Measurements from ENCODE around the gene RNU6-1.

The RNU6-1 gene

DNA sequence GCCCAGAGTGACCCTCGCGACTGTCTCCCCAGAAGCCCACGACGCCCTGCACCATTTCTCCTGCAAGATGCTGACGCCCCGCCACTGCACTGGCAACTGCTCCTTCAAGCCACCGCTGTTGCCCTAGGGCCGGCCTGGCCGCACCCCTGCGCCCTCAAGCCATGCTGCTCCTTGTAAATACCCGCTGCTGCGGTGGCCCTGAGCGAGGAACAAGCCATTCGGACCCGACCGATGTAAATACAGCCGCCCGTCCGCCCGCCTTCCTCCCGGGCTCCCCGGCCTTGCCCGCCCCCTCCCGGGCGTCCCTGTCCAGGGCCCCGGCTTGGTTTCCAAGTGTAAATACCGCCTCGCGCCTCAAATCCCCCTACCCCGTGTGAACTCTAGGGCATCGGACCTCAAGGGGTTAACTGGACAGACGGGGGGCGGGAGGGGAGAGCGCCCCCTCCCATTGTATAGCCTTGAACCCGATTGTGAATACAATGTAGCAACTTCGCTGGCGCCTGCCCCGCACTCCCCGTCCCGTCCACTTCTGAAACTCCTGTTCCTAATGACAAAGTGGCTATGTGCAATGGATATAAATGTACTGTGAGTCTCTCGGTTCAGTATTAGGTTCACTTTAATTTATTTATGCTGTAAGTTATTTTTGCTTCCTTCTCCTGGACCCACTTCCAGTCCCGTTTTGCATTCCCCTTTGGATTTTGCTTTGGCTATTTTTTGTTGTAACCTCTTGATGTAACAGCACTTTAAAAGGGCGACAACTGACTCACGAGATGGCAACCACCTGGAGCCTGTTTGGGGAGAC, 5.9 kb downstream of the RNU6-1 start:
- H3K9ac ChIP-seq (ENCODE audit: low read length): no peak overlapping the region
- no peak overlapping the region for H3K18ac ChIP-seq (ENCODE audit: low read length)
- no peak overlapping the region for H2AK5ac ChIP-seq (ENCODE audit: low read length)
- H3K14ac ChIP-seq (ENCODE audit: low read length): no peak overlapping the region
- no peak overlapping the region for H4K8ac ChIP-seq (ENCODE audit: low read depth, low read length)
- peak overlapping the region; percentile 51 for H3K4me3 ChIP-seq (ENCODE audit: low read depth, low read length)
- H3K4me2 ChIP-seq (ENCODE audit: low read length): peak overlapping the region; percentile 65
- peak overlapping the region; percentile 33 for H2AFZ ChIP-seq (ENCODE audit: insufficient read depth, low read length, poor library complexity)
- H4K12ac ChIP-seq (ENCODE audit: low read depth, low read length): no peak overlapping the region
- H3K4me1 ChIP-seq (ENCODE audit: control insufficient read depth in 1 of 2, insufficient read depth in 2 of 2, low read length in 2 of 2): peaks cover 10 to 20% of the 10 kb centered on the region in 2 experiments
- no CpG with 5 or more reads among the region's 44 CpGs for WGBS (ENCODE audit: extremely low coverage, insufficient coverage, insufficient read length)
- H3K27ac ChIP-seq (ENCODE audit: low read depth, low read length): no peak overlapping the region
- H3K79me1 ChIP-seq (ENCODE audit: low read length): no peaks in the 10 kb centered on the region
- no peaks in the 10 kb centered on the region for H3K36me3 ChIP-seq (ENCODE audit: control insufficient read depth in 1 of 2, insufficient read depth in 2 of 2, low read length in 2 of 2)
- no peak overlapping the region for H2BK5ac ChIP-seq (ENCODE audit: low read depth, low read length, poor library complexity)
- peaks cover 65% of the 10 kb centered on the region for H3K27me3 ChIP-seq (ENCODE audit: insufficient read depth, low read length)
- no peak overlapping the region for H4K91ac ChIP-seq (ENCODE audit: low read depth, low read length)
- H3K79me2 ChIP-seq (ENCODE audit: control insufficient read depth, insufficient read depth, low read length, poor library complexity): no peaks in the 10 kb centered on the region
- no peak overlapping the region for H2BK12ac ChIP-seq (ENCODE audit: low read length)
- no peak overlapping the region for H2BK120ac ChIP-seq (ENCODE audit: insufficient read depth, low read length, poor library complexity)
- DNase-seq: peak in 1 of 2 donors; percentile 43
- peaks cover 6% of the 10 kb centered on the region for H3K9me3 ChIP-seq (ENCODE audit: insufficient read depth, low read depth, low read length)
- H3K4ac ChIP-seq (ENCODE audit: low read depth, low read length): no peak overlapping the region
- H3K23ac ChIP-seq (ENCODE audit: low read length): no peak overlapping the region

DNA sequence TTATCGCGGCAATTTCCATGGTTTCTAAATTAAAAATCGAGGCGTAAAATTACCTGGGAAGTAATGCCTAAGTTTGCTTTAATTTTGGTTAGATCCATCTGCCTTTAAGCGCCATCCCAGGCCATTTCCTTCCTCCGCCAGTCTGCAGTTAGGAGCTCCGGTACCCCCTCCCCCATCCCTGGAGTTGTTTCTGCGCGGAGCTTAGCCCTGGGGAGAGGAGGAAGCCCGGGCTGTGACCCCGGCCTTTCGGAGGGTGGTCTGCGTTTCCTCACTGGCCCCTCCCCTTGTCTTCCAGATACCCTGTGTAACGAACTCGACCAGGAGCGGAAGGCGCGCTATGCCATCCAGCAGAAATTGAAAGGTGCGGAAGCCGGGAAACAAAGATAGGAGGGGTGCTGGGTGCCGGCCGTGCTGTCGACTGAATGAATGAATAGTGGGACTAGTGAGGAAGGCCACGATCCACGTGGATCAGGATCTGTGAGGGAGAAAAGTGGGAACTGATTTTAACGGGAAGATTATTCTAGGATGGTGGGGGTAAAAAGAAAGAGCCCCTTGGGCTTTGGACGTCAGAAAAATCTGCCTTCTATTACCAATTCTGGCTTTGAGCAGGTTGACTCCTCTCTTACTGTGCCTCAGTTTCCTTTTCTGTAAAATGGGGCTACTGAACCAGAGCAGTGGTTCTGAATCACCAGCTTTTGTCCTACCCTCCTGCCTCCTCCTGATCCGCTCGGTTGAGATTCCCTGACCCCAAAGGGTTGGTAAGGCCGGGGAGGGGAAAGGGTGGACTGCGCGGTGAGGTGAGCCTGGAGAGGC, 6.7 kb downstream of the RNU6-1 start:
- H3K9me3 ChIP-seq (ENCODE audit: insufficient read depth, low read depth, low read length): peaks cover 7% of the 10 kb centered on the region
- H3K9ac ChIP-seq (ENCODE audit: low read length): no peak overlapping the region
- H2BK12ac ChIP-seq (ENCODE audit: low read length): no peak overlapping the region
- H2AK5ac ChIP-seq (ENCODE audit: low read length): no peak overlapping the region
- no peaks in the 10 kb centered on the region for H3K79me2 ChIP-seq (ENCODE audit: control insufficient read depth, insufficient read depth, low read length, poor library complexity)
- no peak overlapping the region for H3K4ac ChIP-seq (ENCODE audit: low read depth, low read length)
- DNase-seq: no peak
- H3K4me1 ChIP-seq (ENCODE audit: control insufficient read depth in 1 of 2, insufficient read depth in 2 of 2, low read length in 2 of 2): peaks cover 6 to 22% of the 10 kb centered on the region in 2 experiments
- no peak overlapping the region for H3K18ac ChIP-seq (ENCODE audit: low read length)
- WGBS (ENCODE audit: extremely low coverage, insufficient coverage, insufficient read length): no CpG with 5 or more reads among the region's 32 CpGs
- peaks cover 73% of the 10 kb centered on the region for H3K27me3 ChIP-seq (ENCODE audit: insufficient read depth, low read length)
- no peak overlapping the region for H3K23ac ChIP-seq (ENCODE audit: low read length)
- H4K91ac ChIP-seq (ENCODE audit: low read depth, low read length): no peak overlapping the region
- H3K14ac ChIP-seq (ENCODE audit: low read length): no peak overlapping the region
- no peaks in the 10 kb centered on the region for H3K36me3 ChIP-seq (ENCODE audit: control insufficient read depth in 1 of 2, insufficient read depth in 2 of 2, low read length in 2 of 2)
- peak overlapping the region; percentile 65 for H3K4me2 ChIP-seq (ENCODE audit: low read length)
- no peaks in the 10 kb centered on the region for H3K79me1 ChIP-seq (ENCODE audit: low read length)
- no peak overlapping the region for H3K4me3 ChIP-seq (ENCODE audit: low read depth, low read length)
- H4K12ac ChIP-seq (ENCODE audit: low read depth, low read length): no peak overlapping the region
- no peak overlapping the region for H4K8ac ChIP-seq (ENCODE audit: low read depth, low read length)
- no peak overlapping the region for H2BK120ac ChIP-seq (ENCODE audit: insufficient read depth, low read length, poor library complexity)
- no peak overlapping the region for H3K27ac ChIP-seq (ENCODE audit: low read depth, low read length)
- no peak overlapping the region for H2BK5ac ChIP-seq (ENCODE audit: low read depth, low read length, poor library complexity)
- H2AFZ ChIP-seq (ENCODE audit: insufficient read depth, low read length, poor library complexity): peak overlapping the region; percentile 33

DNA sequence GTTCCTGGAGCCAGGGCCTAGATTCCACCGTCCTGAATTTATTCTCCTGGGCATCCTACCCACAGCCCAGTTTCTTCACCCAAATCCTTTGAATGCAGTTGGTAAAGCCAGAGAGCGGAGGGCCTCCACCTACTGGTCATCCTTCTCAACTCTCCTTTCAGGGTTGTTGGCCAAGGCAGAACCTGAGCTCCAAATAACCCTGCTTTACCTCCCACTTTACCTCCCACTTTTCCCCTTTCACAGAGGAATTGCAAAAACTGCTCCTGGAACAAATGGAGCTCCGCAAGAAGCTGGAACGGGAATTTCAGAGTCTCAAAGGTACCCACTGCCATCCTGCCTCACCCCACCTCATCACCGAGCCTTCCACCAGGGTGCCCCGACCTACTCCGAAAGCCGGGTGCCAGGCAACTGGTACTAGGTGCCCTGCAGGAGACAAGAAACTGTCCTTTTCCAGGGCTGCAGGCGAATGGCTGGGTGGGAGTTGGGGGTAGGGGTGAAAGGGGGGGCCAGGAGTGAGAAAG, 7.8 kb downstream of the RNU6-1 start:
- DNase-seq: peak; percentile 23 to 57
- H3K36me3 ChIP-seq (ENCODE audit: control insufficient read depth in 1 of 2, insufficient read depth in 2 of 2, low read length in 2 of 2): no peaks in the 10 kb centered on the region
- no peak overlapping the region for H2BK120ac ChIP-seq (ENCODE audit: insufficient read depth, low read length, poor library complexity)

DNA sequence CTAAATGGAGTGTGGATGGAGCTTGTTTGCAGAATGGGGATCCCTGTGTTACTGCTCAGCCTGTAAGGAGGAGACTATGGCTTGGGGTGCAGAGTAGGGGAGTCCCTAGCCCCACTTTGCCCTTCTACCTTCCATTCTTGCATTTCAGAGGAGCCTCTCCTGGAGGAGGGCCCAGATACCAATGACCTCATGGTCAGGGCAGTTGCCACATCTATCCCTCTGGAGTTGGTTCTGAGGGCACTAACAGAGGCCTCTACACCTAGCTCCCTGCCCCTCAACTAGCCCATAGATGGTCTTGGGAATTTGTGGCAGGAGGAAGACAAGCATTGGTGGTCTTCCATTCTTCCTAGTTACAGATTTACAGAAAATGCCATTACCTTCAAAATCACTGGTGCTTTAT, 8.5 kb downstream of the RNU6-1 start:
- Histone ChIP-seq H3K79me2 (ENCODE audit: control insufficient read depth, insufficient read depth, low read length, poor library complexity) (no peaks in the 10 kb centered on the region), H2BK120ac (ENCODE audit: insufficient read depth, low read length, poor library complexity) (no peak overlapping the region)

More for the DNA sequence above, 7.8 kb downstream of the RNU6-1 start:
- Histone ChIP-seq H3K4me1 (ENCODE audit: control insufficient read depth in 1 of 2, insufficient read depth in 2 of 2, low read length in 2 of 2) (peaks cover 8 to 22% of the 10 kb centered on the region in 2 experiments), H2AFZ (ENCODE audit: insufficient read depth, low read length, poor library complexity) (no peak overlapping the region), H3K79me1 (ENCODE audit: low read length) (no peaks in the 10 kb centered on the region), H3K4me3 (ENCODE audit: low read depth, low read length) (no peak overlapping the region), H3K27ac (ENCODE audit: low read depth, low read length) (no peak overlapping the region), H3K27me3 (ENCODE audit: insufficient read depth, low read length) (peaks cover 83% of the 10 kb centered on the region), H4K91ac (ENCODE audit: low read depth, low read length) (no peak overlapping the region), H2AK5ac (ENCODE audit: low read length) (no peak overlapping the region), H3K23ac (ENCODE audit: low read length) (no peak overlapping the region), H3K18ac (ENCODE audit: low read length) (no peak overlapping the region), H3K9me3 (ENCODE audit: insufficient read depth, low read depth, low read length) (peaks cover 7% of the 10 kb centered on the region), H3K4ac (ENCODE audit: low read depth, low read length) (no peak overlapping the region), H2BK5ac (ENCODE audit: low read depth, low read length, poor library complexity) (no peak overlapping the region), H4K12ac (ENCODE audit: low read depth, low read length) (no peak overlapping the region), H3K79me2 (ENCODE audit: control insufficient read depth, insufficient read depth, low read length, poor library complexity) (no peaks in the 10 kb centered on the region), H3K9ac (ENCODE audit: low read length) (no peak overlapping the region), H2BK12ac (ENCODE audit: low read length) (no peak overlapping the region), H3K14ac (ENCODE audit: low read length) (no peak overlapping the region), H4K8ac (ENCODE audit: low read depth, low read length) (no peak overlapping the region), H3K4me2 (ENCODE audit: low read length) (no peak overlapping the region)
- WGBS (ENCODE audit: extremely low coverage, insufficient coverage, insufficient read length): no CpG with 5 or more reads among the region's 9 CpGs

More for the DNA sequence above, 8.5 kb downstream of the RNU6-1 start:
- Histone ChIP-seq H3K4me1 (ENCODE audit: control insufficient read depth in 1 of 2, insufficient read depth in 2 of 2, low read length in 2 of 2) (peaks cover 8 to 22% of the 10 kb centered on the region in 2 experiments), H3K18ac (ENCODE audit: low read length) (no peak overlapping the region), H2BK12ac (ENCODE audit: low read length) (no peak overlapping the region), H3K27me3 (ENCODE audit: insufficient read depth, low read length) (peaks cover 90% of the 10 kb centered on the region), H4K91ac (ENCODE audit: low read depth, low read length) (no peak overlapping the region), H2AFZ (ENCODE audit: insufficient read depth, low read length, poor library complexity) (no peak overlapping the region), H3K27ac (ENCODE audit: low read depth, low read length) (no peak overlapping the region), H3K14ac (ENCODE audit: low read length) (no peak overlapping the region), H3K9ac (ENCODE audit: low read length) (no peak overlapping the region), H3K23ac (ENCODE audit: low read length) (no peak overlapping the region), H3K9me3 (ENCODE audit: insufficient read depth, low read depth, low read length) (peaks cover 9% of the 10 kb centered on the region), H3K79me1 (ENCODE audit: low read length) (no peaks in the 10 kb centered on the region), H4K12ac (ENCODE audit: low read depth, low read length) (no peak overlapping the region), H3K4me3 (ENCODE audit: low read depth, low read length) (no peak overlapping the region), H3K4me2 (ENCODE audit: low read length) (no peak overlapping the region), H3K4ac (ENCODE audit: low read depth, low read length) (no peak overlapping the region), H2AK5ac (ENCODE audit: low read length) (no peak overlapping the region), H3K36me3 (ENCODE audit: control insufficient read depth in 1 of 2, insufficient read depth in 2 of 2, low read length in 2 of 2) (no peaks in the 10 kb centered on the region), H2BK5ac (ENCODE audit: low read depth, low read length, poor library complexity) (no peak overlapping the region), H4K8ac (ENCODE audit: low read depth, low read length) (no peak overlapping the region)
- no peak for DNase-seq

Data from trophoblast cell (in vitro differentiated cells and primary cell).